Thyroid gland (tissue), 4 donors: ENCODE data around the gene COL23A1. TPM values are rescaled to one million over a fixed set of nuclear protein-coding genes. Genes with fewer than 3 reads are reported as not detected.

ENCODE experiments used
- DNase-seq, 2 donors: peaks; one replicate each; pipeline ENCODE4 v3.0.0-alpha.2; 2019
- H3K27ac ChIP-seq, 3 donors: fragments of 200-600 bp; sonication (generic); 1 replicate in 2 of 3; 2 replicates in 1 of 3; pipeline ENCODE4 v1.5.1; 2016 to 2019; ENCODE audit warnings: mild to moderate bottlenecking in 1 of 3, moderate library complexity in 1 of 3
- H3K27me3 ChIP-seq: fragments of 200-600 bp; sonication (generic); one replicate; pipeline ENCODE4 v1.5.1; 2019
- H3K36me3 ChIP-seq, 2 donors: fragments of 200-600 bp; sonication (generic); one replicate each; pipeline ENCODE4 v1.5.1; 2016 to 2019
- H3K4me1 ChIP-seq, 2 donors: fragments of 200-600 bp; sonication (generic); one replicate each; pipeline ENCODE4 v1.5.1; 2017 to 2019
- H3K4me3 ChIP-seq, 3 donors: fragments of 200-600 bp; sonication (generic); replicated peaks in 1 of 3; 1 replicate in 2 of 3; 2 replicates in 1 of 3; pipeline ENCODE4 v1.5.1; 2016; ENCODE audit warnings: mild to moderate bottlenecking in 1 of 3
- H3K9me3 ChIP-seq: fragments of 200-600 bp; sonication (generic); one replicate; pipeline ENCODE4 v1.5.1; 2017
- POLR2A ChIP-seq, 2 donors: fragments of 450-650 bp; IDR thresholded peaks; one replicate each; pipeline ENCODE4 v1.6.1; 2017; ENCODE audit warnings: antibody characterized with exemption in 2 of 2, mild to moderate bottlenecking in 2 of 2, moderate library complexity in 1 of 2
- WGBS, 2 donors: methylation state at CpG; one replicate each; pipeline ENCODE4 v1.1.5; 2017; 5-methylcytosine and 5-hydroxymethylcytosine counted together
- intact Hi-C: fragments of 100-400 bp; cut with DNase I; formaldehyde crosslinking; loops from one replicate; pipeline ENCODE4 v1.15.1; 2023
- total RNA-seq, 4 donors: library from RNA; depleted of rRNA; stranded (reverse); fragments of >200 nt; gene quantifications; one replicate each; pipeline ENCODE4 v1.2.3, GENCODE V29; 2016
- TF ChIP-seq, protein P1 (sequence below), 6 experiments: fragments of 200-600 bp in 3 of 6; fragments of 450-650 bp in 3 of 6; sonication (generic) in 3 of 6; IDR thresholded peaks; one replicate each; pipeline ENCODE4 v1.5.1; 2016 to 2019; ENCODE audit warnings: antibody characterized with exemption in 6 of 6, mild to moderate bottlenecking in 2 of 6, inconsistent platforms in 1 of 6, moderate library complexity in 1 of 6

The COL23A1 gene
- total RNA-seq, 4 donors from 2014 or later: 76.6 to 108 (median 95.7) TPM

DNA sequence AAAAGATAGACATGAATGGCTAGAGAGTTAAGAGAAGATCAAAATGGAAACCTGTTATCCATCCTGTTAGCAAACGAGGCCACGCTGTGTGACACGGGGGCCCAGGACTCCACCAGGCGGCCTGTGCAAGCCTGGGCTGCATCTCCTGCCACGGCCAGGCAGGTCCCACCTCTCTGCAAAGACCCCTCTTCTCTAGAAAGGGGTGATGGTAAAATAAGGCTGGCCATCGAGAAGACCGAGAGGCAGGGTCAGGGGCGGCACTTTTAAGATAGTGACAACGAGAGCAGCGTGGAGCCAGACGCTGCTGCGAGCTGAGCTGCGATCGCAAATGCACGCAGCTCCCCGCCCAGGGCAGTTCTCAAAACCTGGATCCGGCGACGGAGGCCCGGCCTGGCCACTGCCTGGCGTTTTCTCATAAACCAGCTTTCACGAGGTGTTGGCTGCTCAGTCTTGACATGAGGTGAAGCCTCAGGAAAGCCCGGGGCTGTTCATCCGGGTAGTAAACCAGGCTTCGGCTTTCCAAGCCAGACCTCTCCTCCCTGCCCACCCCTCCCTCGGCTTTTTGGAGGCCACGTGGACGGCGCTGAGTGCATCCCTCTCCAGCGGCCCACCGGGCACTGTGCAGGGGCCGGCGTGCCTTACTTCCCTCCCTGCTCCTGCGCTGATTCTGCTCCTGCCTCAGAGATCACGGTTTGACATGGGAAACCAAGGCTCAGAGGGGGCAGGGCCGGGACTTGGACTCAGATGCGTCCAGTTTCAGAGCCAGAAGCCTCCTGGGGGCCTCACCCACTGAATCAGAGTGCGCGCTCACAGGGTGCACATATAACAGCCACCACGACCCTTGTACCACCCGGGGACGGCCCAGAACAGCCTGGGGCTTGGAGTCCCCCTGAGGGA lies 206.0 kb downstream of the COL23A1 start:
- no peaks in the 10 kb centered on the region for H3K9me3 ChIP-seq
- H3K4me1 ChIP-seq: peaks cover 28 to 48% of the 10 kb centered on the region in 2 donors
- intact Hi-C loops: no loop called here
- TF ChIP-seq POLR2A (IDR thresholded peaks at IDR 0.05): no peak
- TF ChIP-seq, protein P1, sequence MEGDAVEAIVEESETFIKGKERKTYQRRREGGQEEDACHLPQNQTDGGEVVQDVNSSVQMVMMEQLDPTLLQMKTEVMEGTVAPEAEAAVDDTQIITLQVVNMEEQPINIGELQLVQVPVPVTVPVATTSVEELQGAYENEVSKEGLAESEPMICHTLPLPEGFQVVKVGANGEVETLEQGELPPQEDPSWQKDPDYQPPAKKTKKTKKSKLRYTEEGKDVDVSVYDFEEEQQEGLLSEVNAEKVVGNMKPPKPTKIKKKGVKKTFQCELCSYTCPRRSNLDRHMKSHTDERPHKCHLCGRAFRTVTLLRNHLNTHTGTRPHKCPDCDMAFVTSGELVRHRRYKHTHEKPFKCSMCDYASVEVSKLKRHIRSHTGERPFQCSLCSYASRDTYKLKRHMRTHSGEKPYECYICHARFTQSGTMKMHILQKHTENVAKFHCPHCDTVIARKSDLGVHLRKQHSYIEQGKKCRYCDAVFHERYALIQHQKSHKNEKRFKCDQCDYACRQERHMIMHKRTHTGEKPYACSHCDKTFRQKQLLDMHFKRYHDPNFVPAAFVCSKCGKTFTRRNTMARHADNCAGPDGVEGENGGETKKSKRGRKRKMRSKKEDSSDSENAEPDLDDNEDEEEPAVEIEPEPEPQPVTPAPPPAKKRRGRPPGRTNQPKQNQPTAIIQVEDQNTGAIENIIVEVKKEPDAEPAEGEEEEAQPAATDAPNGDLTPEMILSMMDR (IDR thresholded peaks at IDR 0.05): no peak
- peak; percentile 38 to 44 for DNase-seq
- H3K36me3 ChIP-seq: no peaks in the 10 kb centered on the region
- H3K27me3 ChIP-seq: no peaks in the 10 kb centered on the region
- peak overlapping the region in 2 of 3 donors; percentile 31 to 88 for H3K27ac ChIP-seq
- no peak overlapping the region for H3K4me3 ChIP-seq
- WGBS, 2 donors: 65 to 74% methylated on average over 25 to 35 of the region's 42 CpGs

DNA sequence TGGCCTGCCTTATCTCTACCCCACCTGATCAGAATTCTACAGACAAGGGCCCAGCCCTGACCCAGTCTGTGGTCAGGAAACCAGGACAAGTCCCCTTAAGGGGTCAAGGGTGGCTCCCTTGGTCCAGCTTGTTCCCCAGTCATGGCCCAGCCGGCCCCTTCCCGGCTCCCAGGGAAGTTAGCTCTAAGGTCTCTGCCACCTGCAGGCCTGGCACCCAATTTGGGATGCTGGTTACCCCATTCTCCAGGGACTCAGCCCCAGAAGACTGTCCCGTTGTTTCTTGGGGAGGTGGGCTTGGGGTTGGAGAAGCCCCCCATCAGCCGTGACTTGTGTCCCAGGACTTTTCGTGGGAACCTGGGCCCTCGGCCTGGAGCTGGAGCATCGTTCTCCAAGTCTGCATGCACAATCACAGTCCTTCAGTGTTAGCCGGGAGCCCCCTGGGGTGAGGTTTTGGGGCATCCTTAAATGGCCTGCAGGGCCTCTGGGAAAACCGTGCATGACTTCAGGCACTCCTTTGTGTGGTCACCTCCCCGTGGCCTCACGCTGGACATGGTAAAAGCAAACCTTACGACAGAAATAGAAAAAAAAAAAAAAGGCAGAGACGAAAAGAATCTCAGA lies 206.8 kb downstream of the COL23A1 start:
- Histone ChIP-seq H3K4me3 (no peak overlapping the region), H3K9me3 (no peaks in the 10 kb centered on the region), H3K4me1 (peaks cover 30 to 46% of the 10 kb centered on the region in 2 donors), H3K36me3 (no peaks in the 10 kb centered on the region), H3K27me3 (no peaks in the 10 kb centered on the region), H3K27ac (peak overlapping the region; percentile 76 to 90 (median 88))
- DNase-seq: no peak
- TF ChIP-seq POLR2A (IDR thresholded peaks at IDR 0.05): no peak
- TF ChIP-seq, protein P1 (IDR thresholded peaks at IDR 0.05): no peak
- intact Hi-C loops: no loop called here
- WGBS, 2 donors: 86 to 89% methylated on average over 12 to 13 of the region's 13 CpGs

DNA sequence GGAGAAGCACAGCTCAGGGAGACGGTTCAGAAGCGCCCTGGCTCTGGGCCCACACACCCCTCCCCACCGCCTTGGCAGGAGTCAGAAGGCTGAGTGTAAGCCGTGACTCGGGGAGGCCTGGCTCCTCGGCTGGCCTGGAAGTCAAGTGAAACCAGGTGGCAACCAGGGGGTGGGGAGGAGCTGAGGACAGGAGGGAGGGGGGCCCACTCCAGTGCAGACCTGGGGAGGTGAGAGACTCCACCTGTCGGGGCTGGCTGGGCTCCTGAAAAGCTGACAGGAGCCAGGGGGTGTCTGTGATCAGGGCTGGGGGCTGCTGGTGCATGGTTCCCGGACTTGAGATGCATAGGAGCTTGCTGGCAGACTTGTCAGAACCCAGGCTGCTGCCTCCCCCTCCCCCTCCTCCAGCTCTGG lies 207.4 kb downstream of the COL23A1 start:
- peak overlapping the region; percentile 76 to 90 (median 88) for H3K27ac ChIP-seq
- H3K36me3 ChIP-seq: no peaks in the 10 kb centered on the region
- 32 to 50% methylated on average over 2 to 7 of the region's 8 CpGs for WGBS, 2 donors
- TF ChIP-seq, protein P1 (IDR thresholded peaks at IDR 0.05): no peak
- TF ChIP-seq POLR2A (IDR thresholded peaks at IDR 0.05): peak in 1 of 2 donors; percentile 20
- DNase-seq: peak; percentile 96 to 97
- no peaks in the 10 kb centered on the region for H3K9me3 ChIP-seq
- H3K4me3 ChIP-seq: no peak overlapping the region
- intact Hi-C loops: no loop called here
- H3K4me1 ChIP-seq: peaks cover 30 to 40% of the 10 kb centered on the region in 2 donors
- H3K27me3 ChIP-seq: no peaks in the 10 kb centered on the region

DNA sequence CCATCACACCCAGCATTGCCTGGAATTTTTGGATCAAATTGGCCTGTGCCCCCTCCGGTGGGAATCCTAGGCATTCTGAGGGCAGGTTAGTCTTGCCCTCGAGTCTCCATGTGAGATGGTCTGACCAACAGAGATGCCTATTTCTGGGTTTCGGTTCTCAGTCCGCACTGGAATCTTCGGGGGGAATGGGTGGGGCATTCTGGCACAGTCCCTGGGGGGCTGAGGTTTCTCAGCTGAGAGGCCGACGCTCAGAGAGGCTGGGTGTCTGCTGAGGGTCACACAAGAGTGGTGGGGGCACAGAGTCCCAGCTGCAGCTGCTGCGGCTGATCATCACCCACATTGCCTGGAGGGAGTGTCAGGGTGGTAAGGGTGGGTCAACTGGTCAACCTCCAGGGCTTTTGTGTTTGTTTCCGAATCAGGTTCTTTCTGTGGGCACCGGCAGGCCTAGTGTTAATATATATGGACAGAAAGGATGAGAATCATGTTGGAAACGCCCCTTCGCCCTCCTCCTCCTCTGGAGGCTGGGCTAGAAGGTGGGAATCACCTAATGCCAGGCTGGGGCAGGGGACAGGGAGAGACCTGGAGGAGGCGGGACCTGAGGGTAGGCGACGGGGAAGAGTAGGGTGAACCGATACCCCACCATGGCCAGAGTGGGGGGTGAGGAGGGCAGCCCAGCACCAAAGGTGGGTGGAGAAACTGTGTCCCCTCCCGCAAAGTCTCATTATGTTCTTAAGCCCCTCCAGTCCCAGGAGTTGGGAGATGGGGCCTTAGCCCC lies 208.1 kb downstream of the COL23A1 start:
- DNase-seq: peak in 1 of 2 donors; percentile 20
- H3K27me3 ChIP-seq: no peaks in the 10 kb centered on the region
- H3K4me3 ChIP-seq: no peak overlapping the region
- TF ChIP-seq, protein P1 (IDR thresholded peaks at IDR 0.05): no peak
- TF ChIP-seq POLR2A (IDR thresholded peaks at IDR 0.05): no peak
- H3K9me3 ChIP-seq: no peaks in the 10 kb centered on the region
- H3K36me3 ChIP-seq: no peaks in the 10 kb centered on the region
- WGBS, 2 donors: 64 to 79% methylated on average over 15 to 17 of the region's 17 CpGs
- peak overlapping the region; percentile 76 to 90 (median 88) for H3K27ac ChIP-seq
- intact Hi-C loops: no loop called here
- H3K4me1 ChIP-seq: peaks cover 30 to 40% of the 10 kb centered on the region in 2 donors
